Measurements from ENCODE around the gene MOB2.

DNA sequence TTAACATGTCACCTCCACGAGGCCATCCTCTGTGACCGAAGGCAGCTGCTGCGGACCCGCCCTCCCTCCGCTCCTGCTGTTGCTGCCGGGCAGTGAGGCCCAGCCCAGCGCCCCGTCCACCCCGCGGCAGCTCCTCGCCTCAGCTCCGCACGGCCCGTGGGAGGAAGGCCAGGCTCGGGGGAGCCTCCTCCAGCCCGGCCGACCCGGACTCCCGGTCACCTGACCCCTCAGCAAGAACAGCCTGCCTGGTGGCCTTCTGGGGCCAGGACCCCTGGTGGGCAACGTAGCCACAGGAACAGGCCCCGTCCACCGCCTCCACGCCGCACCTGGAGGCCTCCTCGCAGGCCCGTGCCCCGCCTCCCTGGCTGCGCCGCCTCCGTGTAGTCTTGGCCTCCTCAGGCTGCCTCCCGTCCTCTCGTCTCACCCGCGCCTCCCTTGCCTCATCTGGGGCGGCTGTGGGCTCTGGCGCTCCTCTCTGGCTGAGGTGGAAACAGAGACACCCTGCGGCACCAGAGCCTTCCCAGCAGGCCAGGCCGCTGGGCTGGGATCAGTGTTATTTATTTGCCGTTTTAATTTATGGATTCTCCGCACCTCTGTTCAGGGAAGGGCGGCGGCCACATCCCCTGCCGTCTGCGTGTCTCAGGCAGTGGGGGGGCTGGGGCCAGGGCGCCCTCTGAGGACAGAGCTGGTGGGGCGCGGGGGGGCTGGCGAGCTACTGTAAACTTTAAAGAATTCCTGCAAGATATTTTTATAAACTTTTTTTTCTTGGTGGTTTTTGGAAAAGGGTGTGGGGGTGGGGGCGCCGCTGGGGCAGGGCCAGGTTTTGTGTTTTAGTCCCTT, 25.4 kb downstream of the MOB2 start:
- TF ChIP-seq POLR2AphosphoS5 (IDR thresholded peaks at IDR 0.05; ENCODE audit: borderline replicate concordance, low read depth, low read length) (no peak), EZH2 (IDR thresholded peaks at IDR 0.05) (no peak)

Data from SK-N-MC (cell line).